ENCODE data around the gene CDC42EP1. TPM values are rescaled to one million over a fixed set of nuclear protein-coding genes. Genes with fewer than 3 reads are reported as not detected.

The CDC42EP1 gene
- total and polyA plus RNA-seq, 7 donors, result 14.6 to 64.1 (median 24.6) TPM

DNA sequence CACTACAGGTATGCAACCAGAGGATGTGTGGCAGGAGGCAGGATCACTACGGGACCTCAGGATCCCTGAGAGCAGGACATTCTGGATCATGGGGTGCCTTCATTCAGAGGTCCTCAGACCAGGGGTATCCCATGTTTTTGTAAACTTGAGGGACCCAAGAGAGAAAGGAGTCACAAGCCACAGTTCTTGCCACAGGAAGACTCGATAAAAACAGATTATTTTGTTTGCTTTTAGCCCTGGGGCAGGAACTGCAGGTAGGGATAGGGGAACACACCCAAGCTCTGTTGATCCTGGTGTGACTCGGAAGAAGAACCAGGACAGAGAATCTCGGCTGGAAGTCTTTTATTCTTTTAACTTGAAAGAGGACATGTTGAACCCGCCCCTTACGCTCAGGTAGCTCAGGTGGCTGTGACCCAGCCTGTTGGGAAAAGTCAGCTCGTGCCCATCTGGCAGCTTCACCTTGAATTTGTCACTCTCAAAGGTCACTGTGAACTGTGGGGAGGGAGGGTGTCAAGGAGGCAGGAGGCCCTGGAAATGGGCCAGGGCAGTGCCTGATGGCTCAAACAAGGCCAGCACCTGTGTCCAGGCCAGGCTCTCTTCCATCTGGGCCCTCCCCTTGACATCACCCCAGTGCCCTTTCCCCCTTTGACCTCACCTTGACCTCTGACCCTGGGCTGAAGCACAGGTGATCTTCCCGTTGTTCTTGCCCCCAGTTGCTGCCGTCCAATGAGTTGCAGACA is 9.8 kb downstream of the CDC42EP1 start:
- Histone ChIP-seq H3K27ac (peak overlapping the region in 2 of 4 donors; percentile 10 to 26), H3K9me3 (no peaks in the 10 kb centered on the region), H3K4me1 (peaks cover 0 to 41% (median 30%) of the 10 kb centered on the region in 4 donors), H3K4me3 (no peak overlapping the region), H3K36me3 (peaks cover 0 to 20% (median 10%) of the 10 kb centered on the region in 4 donors), H3K27me3 (no peaks in the 10 kb centered on the region)
- no peak for DNase-seq
- intact Hi-C loops (cut with DNase I), result no loop called here
- WGBS, 2 donors, result 13 to 58% methylated on average over 9 of the region's 9 CpGs
- TF ChIP-seq EP300 (IDR thresholded peaks at IDR 0.05), result no peak
- TF ChIP-seq POLR2AphosphoS5 (IDR thresholded peaks at IDR 0.05), result no peak
- no peak for TF ChIP-seq POLR2A (IDR thresholded peaks at IDR 0.05)
- TF ChIP-seq, protein P1, sequence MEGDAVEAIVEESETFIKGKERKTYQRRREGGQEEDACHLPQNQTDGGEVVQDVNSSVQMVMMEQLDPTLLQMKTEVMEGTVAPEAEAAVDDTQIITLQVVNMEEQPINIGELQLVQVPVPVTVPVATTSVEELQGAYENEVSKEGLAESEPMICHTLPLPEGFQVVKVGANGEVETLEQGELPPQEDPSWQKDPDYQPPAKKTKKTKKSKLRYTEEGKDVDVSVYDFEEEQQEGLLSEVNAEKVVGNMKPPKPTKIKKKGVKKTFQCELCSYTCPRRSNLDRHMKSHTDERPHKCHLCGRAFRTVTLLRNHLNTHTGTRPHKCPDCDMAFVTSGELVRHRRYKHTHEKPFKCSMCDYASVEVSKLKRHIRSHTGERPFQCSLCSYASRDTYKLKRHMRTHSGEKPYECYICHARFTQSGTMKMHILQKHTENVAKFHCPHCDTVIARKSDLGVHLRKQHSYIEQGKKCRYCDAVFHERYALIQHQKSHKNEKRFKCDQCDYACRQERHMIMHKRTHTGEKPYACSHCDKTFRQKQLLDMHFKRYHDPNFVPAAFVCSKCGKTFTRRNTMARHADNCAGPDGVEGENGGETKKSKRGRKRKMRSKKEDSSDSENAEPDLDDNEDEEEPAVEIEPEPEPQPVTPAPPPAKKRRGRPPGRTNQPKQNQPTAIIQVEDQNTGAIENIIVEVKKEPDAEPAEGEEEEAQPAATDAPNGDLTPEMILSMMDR (IDR thresholded peaks at IDR 0.05), result no peak

DNA sequence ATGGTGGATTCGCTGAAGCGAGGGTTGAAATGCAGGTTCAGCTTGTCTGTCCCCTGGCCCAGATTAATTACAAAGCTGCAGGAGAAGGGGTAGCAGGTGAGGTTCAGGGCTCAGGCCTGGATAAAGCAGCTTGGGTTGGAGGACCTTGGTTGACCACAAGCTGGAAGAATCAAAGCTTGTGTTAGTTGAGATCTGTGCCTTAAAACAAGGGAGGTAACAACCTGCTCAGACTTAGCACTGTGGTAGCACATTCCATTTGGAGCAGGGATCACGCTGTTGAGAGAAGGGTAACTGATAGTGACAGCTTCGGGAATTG is 10.3 kb downstream of the CDC42EP1 start:
- H3K9me3 ChIP-seq, result no peaks in the 10 kb centered on the region
- H3K4me3 ChIP-seq, result no peak overlapping the region
- H3K27ac ChIP-seq, result peak overlapping the region in 1 of 4 donors; percentile 10
- peaks cover 0 to 37% (median 28%) of the 10 kb centered on the region in 4 donors for H3K4me1 ChIP-seq
- DNase-seq, result no peak
- intact Hi-C loops (cut with DNase I), result no loop called here
- WGBS, 2 donors, result 48 to 77% methylated on average over 4 of the region's 4 CpGs
- no peaks in the 10 kb centered on the region for H3K27me3 ChIP-seq
- H3K36me3 ChIP-seq, result peaks cover 0 to 20% (median 10%) of the 10 kb centered on the region in 4 donors
- no peak for TF ChIP-seq POLR2AphosphoS5 (IDR thresholded peaks at IDR 0.05)
- no peak for TF ChIP-seq POLR2A (IDR thresholded peaks at IDR 0.05)
- TF ChIP-seq EP300 (IDR thresholded peaks at IDR 0.05), result no peak
- TF ChIP-seq, protein P1 (IDR thresholded peaks at IDR 0.05), result no peak

DNA sequence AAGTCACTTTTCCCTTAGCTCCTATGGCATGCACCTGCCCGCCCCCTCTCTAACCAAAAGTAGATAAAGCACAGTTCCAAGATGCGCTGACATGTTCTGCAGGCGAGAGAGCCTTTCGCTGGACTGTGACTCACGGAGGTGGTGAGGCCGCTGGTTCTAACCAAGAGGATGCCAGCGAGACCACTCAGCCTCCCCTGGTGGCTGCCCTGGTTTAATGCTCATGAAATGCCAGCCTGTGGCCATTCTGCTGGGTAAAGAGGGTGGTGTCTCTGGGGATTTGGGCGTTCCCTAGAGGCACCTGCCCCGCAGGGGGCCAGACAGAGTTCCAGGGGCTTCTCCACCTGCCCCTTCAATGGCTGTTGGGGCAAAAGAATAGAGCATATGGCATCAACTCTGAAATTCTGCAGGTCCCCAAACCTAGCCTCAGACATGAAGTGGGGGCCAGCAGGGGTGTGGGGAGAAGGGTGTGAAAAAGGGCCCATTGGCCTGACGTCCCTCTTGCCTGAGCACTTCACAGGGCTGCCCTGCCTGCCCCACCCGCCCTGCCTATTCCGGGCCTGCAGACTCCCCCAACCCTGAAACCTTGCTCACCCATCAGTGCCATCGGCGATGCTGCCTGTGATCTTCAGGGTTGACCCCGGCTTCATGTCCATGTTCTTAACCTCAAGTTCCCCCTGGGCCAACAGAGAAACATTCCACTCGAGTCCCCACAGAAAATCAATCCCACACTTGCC is 11.1 kb downstream of the CDC42EP1 start:
- no peak for TF ChIP-seq POLR2AphosphoS5 (IDR thresholded peaks at IDR 0.05)
- TF ChIP-seq, protein P1 (IDR thresholded peaks at IDR 0.05), result no peak
- TF ChIP-seq POLR2A (IDR thresholded peaks at IDR 0.05), result no peak
- no peak for TF ChIP-seq EP300 (IDR thresholded peaks at IDR 0.05)
- intact Hi-C loops (cut with DNase I), result no loop called here
- H3K4me3 ChIP-seq, result no peak overlapping the region
- H3K9me3 ChIP-seq, result no peaks in the 10 kb centered on the region
- H3K27ac ChIP-seq, result no peak overlapping the region
- peaks cover 0 to 29% (median 19%) of the 10 kb centered on the region in 4 donors for H3K4me1 ChIP-seq
- 74 to 76% methylated on average over 16 of the region's 16 CpGs for WGBS, 2 donors
- H3K27me3 ChIP-seq, result no peaks in the 10 kb centered on the region
- H3K36me3 ChIP-seq, result peaks cover 0 to 16% (median 7%) of the 10 kb centered on the region in 4 donors
- DNase-seq, result no peak

DNA sequence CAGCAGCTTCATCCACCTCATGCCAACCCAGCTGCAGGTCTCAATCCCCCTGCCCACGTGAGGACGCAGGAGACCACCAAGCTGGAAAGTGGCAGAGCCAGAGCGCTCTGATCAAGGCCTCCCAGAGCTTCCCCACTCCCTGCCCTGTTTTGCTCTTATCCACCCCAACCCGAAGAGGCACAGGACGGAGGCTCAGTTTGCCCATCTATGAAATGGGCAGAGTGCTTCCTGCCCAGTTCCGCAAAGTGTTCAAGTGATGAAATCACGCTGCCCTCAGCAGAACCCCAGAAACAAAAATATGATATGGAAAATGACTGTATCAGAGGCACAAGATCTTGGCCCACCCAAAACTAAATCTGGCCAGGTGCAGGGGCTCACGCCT is 11.7 kb downstream of the CDC42EP1 start:
- TF ChIP-seq POLR2A (IDR thresholded peaks at IDR 0.05), result no peak
- TF ChIP-seq, protein P1 (IDR thresholded peaks at IDR 0.05), result no peak
- no peak for TF ChIP-seq POLR2AphosphoS5 (IDR thresholded peaks at IDR 0.05)
- TF ChIP-seq EP300 (IDR thresholded peaks at IDR 0.05), result no peak
- Histone ChIP-seq H3K36me3 (peaks cover 0 to 10% (median 3%) of the 10 kb centered on the region in 4 donors), H3K27me3 (no peaks in the 10 kb centered on the region), H3K4me3 (no peak overlapping the region), H3K9me3 (no peaks in the 10 kb centered on the region), H3K4me1 (peaks cover 0 to 23% (median 14%) of the 10 kb centered on the region in 4 donors), H3K27ac (no peak overlapping the region)
- no peak for DNase-seq
- intact Hi-C loops (cut with DNase I), result no loop called here
- 91 to 93% methylated on average over 8 of the region's 8 CpGs for WGBS, 2 donors
